ENCODE measurements around the gene PITPNM2.
A peak's percentile ranks its signal among the peaks of the same experiment; 100 is the strongest.
"Not testable (repeated sequence)": the region's sequence is repeated elsewhere in the genome, so short reads cannot be mapped to it uniquely, and the experiment has no call there.

PITPNM2 gene

GRCh38 chr12:123118497-123118896 is 32.4 kb downstream of the PITPNM2 start:
- DNase-seq, result no peak

- peak; percentile 15 for DNase-seq
Measured at GRCh38 chr12:123115409-123116121, 35.3 kb downstream of the PITPNM2 start.

GRCh38 chr12:123114304-123115083 is 36.4 kb downstream of the PITPNM2 start:
- no peak for DNase-seq

- no peak for DNase-seq
Measured at GRCh38 chr12:123113026-123113425, 37.9 kb downstream of the PITPNM2 start.

GRCh38 chr12:123111498-123112165 is 39.3 kb downstream of the PITPNM2 start:
- DNase-seq, result no peak

- DNase-seq, result no peak
Measured at GRCh38 chr12:123109319-123109772, 41.5 kb downstream of the PITPNM2 start.

GRCh38 chr12:123108682-123109066 is 42.2 kb downstream of the PITPNM2 start:
- DNase-seq, result no peak

GRCh38 chr12:123107926-123108681 is 42.8 kb downstream of the PITPNM2 start:
- DNase-seq, result no peak

- DNase-seq, result peak; percentile 70
Measured at GRCh38 chr12:123106640-123107359, 44.1 kb downstream of the PITPNM2 start.

GRCh38 chr12:123105211-123105826 is 45.6 kb downstream of the PITPNM2 start:
- no peak for DNase-seq

GRCh38 chr12:123104809-123105208 is 46.1 kb downstream of the PITPNM2 start:
- no peak for DNase-seq

GRCh38 chr12:123104094-123104493 is 46.8 kb downstream of the PITPNM2 start:
- not testable (repeated sequence) for DNase-seq

- no peak for DNase-seq
Measured at GRCh38 chr12:123102781-123103503, 47.9 kb downstream of the PITPNM2 start.

GRCh38 chr12:123102366-123102765 is 48.5 kb downstream of the PITPNM2 start:
- no peak for DNase-seq

- DNase-seq, result no peak
Measured at GRCh38 chr12:123101526-123101925, 49.4 kb downstream of the PITPNM2 start.

Data from CD4-positive, alpha-beta T cell treated with Interleukin-17A for 1 hour (primary cell).